Activated naive CD4-positive, alpha-beta T cell treated with anti-CD3 and anti-CD28 coated beads, Interleukin-2, amount 50 U/mL, for 72 hours (primary cell): ENCODE measurements around the gene SMARCA4. TPM values are rescaled to one million over a fixed set of nuclear protein-coding genes. Genes with fewer than 3 reads are reported as not detected.
"Not testable (repeated sequence)": the region's sequence is repeated elsewhere in the genome, so short reads cannot be mapped to it uniquely, and the experiment has no call there.

Experiments used
- ATAC-seq, 2 donors: fragments of 150-1000 bp; cut with Tn5 transposase; 2 replicates each; pipeline ENCODE4 v1.10.0; 2021; ENCODE audit warnings: mild to moderate bottlenecking in 2 of 2, moderate library complexity in 2 of 2
- DNase-seq, 2 donors: peaks; one replicate each; pipeline ENCODE4 v3.0.0; 2021 to 2022; ENCODE audit warnings: low spot score in 2 of 2
- H3K27ac Mint-ChIP-seq, 2 donors: one replicate each; pipeline ENCODE4 v1.8.0; 2022; ENCODE audit warnings: mild to moderate bottlenecking in 2 of 2, mixed read lengths in 2 of 2
- H3K36me3 Mint-ChIP-seq, 2 donors: one replicate each; pipeline ENCODE4 v1.8.0; 2022; ENCODE audit warnings: mixed read lengths in 2 of 2
- H3K9me3 Mint-ChIP-seq, 2 donors: one replicate each; pipeline ENCODE4 v1.8.0; 2022; ENCODE audit warnings: mixed read lengths in 2 of 2
- total RNA-seq, 2 donors: library from RNA; stranded (reverse); gene quantifications; one replicate each; pipeline ENCODE4 v1.2.3, GENCODE V29; 2022

Gene SMARCA4
- total RNA-seq, 2 donors from 2014 or later, result 86.8 to 99.4 TPM

DNA sequence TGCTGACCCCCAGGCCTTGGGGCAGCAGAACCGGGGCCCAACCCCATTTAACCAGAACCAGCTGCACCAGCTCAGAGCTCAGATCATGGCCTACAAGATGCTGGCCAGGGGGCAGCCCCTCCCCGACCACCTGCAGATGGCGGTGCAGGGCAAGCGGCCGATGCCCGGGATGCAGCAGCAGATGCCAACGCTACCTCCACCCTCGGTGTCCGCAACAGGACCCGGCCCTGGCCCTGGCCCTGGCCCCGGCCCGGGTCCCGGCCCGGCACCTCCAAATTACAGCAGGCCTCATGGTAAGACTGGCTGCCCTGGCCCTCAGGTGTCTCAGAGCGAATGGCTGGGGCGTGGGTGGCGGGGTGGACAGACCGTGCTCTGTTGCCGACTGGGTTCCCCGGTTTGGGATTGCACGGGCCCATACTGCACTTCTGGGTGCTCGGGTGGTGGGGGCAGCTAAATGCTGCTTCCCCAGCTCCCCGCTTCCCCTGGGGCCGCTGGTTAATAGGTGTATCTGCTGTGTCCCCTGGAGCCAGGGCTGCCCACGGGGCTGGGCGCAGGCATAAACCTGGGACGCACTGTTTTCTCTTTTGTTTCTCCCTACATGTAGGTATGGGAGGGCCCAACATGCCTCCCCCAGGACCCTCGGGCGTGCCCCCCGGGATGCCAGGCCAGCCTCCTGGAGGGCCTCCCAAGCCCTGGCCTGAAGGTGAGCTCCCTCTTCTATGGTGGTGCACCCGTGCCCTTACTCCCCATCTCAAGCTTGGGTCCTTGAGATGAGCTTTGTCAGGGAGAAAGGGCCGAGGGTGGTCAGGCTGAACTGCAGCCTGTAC lies 25.7 kb downstream of the SMARCA4 start:
- DNase-seq (no peak), ATAC-seq (no peak)
- H3K36me3 Mint-ChIP-seq, result peaks cover 5% of the 10 kb centered on the region in 2 donors
- no peaks in the 10 kb centered on the region for H3K9me3 Mint-ChIP-seq
- H3K27ac Mint-ChIP-seq, result no peak overlapping the region

DNA sequence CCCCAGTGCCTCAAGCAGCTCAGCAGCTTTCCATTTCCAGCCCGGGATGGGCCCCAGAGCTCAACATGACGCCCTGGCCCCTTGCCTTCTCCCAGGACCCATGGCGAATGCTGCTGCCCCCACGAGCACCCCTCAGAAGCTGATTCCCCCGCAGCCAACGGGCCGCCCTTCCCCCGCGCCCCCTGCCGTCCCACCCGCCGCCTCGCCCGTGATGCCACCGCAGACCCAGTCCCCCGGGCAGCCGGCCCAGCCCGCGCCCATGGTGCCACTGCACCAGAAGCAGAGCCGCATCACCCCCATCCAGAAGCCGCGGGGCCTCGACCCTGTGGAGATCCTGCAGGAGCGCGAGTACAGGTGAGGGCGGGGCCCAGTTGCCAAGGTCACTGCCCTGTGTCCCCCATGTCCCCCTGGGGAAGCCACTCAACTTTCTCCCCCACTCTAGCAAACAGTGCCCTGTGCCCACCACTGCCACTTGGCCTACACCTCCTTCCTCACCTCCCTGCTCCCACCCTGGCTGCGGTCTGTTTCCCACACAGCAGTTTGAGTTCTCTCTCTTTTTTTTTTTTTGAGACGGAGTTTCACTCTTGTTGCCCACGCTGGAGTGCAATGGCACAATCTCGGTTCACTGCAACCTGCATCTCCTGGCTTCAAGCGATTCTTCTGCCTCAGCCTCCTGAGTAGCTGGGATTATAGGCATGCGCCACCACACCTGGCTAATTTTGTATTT lies 26.9 kb downstream of the SMARCA4 start:
- peak overlapping the region; percentile 82 to 85 for H3K27ac Mint-ChIP-seq
- H3K9me3 Mint-ChIP-seq, result no peaks in the 10 kb centered on the region
- no peak for DNase-seq
- no peak for ATAC-seq
- peaks cover 5 to 6% of the 10 kb centered on the region in 2 donors for H3K36me3 Mint-ChIP-seq

DNA sequence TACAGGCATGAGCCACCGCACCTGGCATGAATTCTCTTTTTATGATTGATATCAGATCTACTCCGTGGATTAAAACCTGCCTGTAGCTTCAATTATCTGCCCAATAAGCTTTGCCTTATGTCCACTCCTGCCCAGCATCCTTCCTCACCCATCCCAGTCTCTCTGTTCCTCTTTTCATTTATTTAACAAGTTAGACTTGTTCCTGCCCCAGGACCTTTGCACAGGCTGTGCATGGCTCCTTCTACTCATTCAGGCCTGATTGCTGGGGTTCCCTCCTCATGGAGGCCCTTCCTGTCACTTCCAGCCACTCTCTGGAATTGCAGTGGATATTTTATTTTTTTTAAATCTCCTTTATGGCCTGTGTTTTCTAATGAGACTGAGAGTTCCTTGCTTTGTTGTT lies 27.6 kb downstream of the SMARCA4 start:
- ATAC-seq (no peak), DNase-seq (no peak)
- Mint-ChIP-seq H3K36me3 (peaks cover 5 to 6% of the 10 kb centered on the region in 2 donors), H3K27ac (peak overlapping the region; percentile 85), H3K9me3 (no peaks in the 10 kb centered on the region)

DNA sequence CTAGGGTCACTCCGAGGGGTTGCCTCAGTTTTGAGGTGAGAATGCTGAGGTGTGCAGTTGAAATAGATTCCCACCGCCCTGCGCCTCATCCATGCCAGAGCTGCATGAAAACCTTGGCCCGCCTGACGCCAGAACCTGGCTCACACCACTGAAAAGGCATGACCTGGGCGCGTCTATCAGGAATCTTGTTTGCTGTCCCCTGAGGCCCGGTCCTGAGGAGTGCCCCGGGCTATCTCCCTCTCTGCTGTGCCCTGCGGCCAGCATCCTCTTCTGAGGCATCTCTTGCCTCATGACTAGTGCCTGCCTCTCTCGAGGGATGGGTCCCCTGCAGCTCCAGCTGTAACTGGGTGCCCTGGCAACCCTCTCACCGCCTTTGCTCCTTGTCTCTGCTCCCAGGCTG lies 28.1 kb downstream of the SMARCA4 start:
- no peaks in the 10 kb centered on the region for H3K9me3 Mint-ChIP-seq
- peaks cover 5 to 6% of the 10 kb centered on the region in 2 donors for H3K36me3 Mint-ChIP-seq
- peak overlapping the region in 1 of 2 donors; percentile 85 for H3K27ac Mint-ChIP-seq
- no peak for DNase-seq
- ATAC-seq, result no peak

DNA sequence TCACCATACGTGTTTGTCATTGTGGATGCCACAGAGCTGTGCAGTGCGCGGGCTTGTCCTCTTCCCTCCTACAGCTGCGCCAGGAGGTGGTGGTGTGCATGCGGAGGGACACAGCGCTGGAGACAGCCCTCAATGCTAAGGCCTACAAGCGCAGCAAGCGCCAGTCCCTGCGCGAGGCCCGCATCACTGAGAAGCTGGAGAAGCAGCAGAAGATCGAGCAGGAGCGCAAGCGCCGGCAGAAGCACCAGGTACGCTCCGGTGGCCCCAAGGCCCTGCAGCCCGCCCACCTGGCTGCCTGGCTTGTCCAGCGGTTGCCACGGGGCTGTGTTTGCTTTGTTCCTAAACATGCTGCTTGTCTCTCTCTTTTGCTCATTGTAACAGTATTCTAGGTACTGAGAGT lies 30.2 kb downstream of the SMARCA4 start:
- ATAC-seq (no peak), DNase-seq (no peak)
- Mint-ChIP-seq H3K9me3 (no peaks in the 10 kb centered on the region), H3K27ac (peak overlapping the region in 1 of 2 donors; percentile 33), H3K36me3 (peaks cover 9 to 14% of the 10 kb centered on the region in 2 donors)

DNA sequence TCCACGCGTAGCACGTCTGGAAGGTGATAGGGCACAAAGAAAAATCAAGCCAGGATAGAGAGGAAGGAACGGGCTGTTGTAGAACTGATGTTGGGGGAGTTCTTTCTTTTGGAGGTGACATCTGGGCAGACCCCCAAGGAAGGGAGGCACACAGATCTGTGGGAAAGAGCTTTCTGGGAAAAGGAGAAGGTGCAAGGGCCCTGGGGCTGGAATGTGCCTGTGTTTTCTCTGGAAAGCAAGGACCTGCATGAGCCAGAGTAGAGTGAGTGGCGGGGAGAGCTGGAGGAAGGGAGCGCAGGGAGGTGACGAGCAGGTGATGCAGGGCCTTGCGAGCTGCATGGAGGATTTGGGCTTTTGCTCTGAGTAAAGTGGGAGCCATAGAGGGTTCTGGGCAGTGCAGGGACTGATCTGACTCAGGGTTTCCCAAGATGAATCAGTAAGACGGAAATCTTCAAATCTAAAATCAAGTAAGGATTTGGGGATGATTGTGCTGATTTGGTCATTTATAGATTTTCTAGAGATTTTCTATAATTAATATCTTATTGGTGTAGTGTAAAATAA lies 30.8 kb downstream of the SMARCA4 start:
- peak; percentile 61 to 81 for ATAC-seq
- Mint-ChIP-seq H3K36me3 (peaks cover 11 to 15% of the 10 kb centered on the region in 2 donors), H3K27ac (peak overlapping the region in 1 of 2 donors; percentile 25), H3K9me3 (no peaks in the 10 kb centered on the region)
- DNase-seq, result no peak

DNA sequence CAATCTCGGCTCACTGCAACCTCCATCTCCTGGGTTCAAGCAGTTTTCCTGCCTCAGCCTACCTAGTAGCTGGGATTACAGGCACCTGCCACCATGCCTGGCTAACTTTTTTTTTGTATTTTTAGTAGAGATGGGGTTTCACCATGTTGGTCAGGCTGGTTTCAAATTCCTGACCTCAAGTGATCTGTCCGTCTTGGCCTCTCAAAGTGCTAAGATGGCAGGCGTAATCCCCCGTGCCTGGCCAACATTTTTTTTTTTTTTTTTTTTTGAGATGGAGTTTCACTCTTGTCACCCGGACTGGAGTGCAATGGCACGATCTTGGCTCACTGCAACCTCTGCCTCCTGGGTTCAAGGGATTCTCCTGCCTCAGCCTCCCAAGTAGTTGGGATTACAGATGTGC lies 31.3 kb downstream of the SMARCA4 start:
- H3K9me3 Mint-ChIP-seq, H3K27ac Mint-ChIP-seq, DNase-seq: not testable (repeated sequence)
- peak in 1 of 2 donors; percentile 22 for ATAC-seq
- peaks cover 14 to 15% of the 10 kb centered on the region in 2 donors for H3K36me3 Mint-ChIP-seq

DNA sequence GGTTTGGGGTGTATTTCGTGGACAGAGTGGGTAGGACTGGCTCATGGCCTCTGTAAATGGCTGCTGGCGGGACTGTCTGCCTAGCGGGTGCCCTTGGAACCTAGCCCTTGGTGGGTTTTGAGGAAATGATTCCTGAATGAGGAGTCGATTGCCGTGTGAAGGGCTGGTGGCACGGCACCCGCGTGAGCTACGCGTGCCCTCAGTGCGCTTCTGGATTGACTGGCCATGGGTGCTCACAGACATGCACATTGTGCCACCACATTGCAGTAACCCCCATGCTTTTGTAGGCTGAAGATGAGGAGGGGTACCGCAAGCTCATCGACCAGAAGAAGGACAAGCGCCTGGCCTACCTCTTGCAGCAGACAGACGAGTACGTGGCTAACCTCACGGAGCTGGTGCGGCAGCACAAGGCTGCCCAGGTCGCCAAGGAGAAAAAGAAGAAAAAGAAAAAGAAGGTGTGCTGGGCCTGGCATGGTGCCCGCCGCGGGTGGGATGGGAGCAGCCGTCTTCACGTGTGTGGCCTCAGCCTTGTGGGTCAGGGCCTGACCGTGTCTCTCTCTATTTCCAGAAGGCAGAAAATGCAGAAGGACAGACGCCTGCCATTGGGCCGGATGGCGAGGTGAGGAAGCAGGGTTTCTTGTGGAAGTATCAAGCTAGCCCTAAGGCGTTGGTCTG lies 35.2 kb downstream of the SMARCA4 start:
- Mint-ChIP-seq H3K9me3 (no peaks in the 10 kb centered on the region), H3K27ac (no peak overlapping the region), H3K36me3 (peaks cover 8 to 15% of the 10 kb centered on the region in 2 donors)
- DNase-seq, result no peak
- no peak for ATAC-seq

DNA sequence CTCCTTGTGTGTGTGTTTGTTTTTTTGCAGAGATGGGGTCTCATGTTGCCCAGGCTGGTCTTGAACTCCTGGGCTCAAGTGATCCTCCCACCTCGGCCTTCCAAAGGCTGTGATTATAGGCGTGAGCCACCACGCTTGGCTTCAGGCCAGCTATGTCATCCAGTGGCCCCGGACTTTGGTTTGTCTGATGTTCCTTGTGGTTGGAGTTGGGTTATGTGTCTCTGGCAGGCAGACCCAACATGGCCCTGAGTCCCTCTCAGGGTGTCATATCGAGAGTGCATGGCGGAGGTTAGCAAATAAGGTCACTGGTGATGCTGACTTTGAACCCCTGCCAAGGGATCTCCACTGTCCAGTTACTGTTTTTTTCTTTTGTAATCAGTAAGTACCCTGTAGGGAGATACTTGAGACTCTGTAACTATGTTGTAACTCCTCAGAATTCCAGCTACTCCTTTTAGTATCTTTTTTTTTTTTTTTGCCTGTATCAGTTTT lies 37.3 kb downstream of the SMARCA4 start:
- no peak for DNase-seq
- ATAC-seq, result no peak
- Mint-ChIP-seq H3K36me3 (peaks cover 9 to 13% of the 10 kb centered on the region in 2 donors), H3K9me3 (no peaks in the 10 kb centered on the region), H3K27ac (no peak overlapping the region)

DNA sequence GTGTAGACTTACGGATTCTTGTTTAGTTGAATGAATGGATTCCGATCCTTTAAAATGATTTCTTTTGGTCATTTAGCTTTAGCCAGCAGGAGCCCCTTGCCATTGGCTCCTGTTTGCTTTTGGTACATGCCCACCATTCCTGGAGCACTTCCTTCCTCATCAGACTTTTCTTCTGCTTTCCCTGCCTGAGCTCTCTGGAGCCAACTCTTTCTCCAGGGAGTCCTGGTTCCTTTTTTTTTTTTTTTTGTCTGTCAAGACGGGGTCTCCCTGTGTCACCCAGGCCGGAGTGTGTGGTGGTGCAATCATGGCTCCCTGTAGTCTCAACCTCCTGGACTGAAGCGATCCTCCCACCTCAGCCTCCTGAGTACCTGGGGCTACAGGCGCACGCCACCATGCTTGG lies 37.8 kb downstream of the SMARCA4 start:
- Mint-ChIP-seq H3K27ac (peak overlapping the region in 1 of 2 donors; percentile 60), H3K36me3 (peaks cover 9 to 13% of the 10 kb centered on the region in 2 donors), H3K9me3 (no peaks in the 10 kb centered on the region)
- no peak for DNase-seq
- no peak for ATAC-seq

DNA sequence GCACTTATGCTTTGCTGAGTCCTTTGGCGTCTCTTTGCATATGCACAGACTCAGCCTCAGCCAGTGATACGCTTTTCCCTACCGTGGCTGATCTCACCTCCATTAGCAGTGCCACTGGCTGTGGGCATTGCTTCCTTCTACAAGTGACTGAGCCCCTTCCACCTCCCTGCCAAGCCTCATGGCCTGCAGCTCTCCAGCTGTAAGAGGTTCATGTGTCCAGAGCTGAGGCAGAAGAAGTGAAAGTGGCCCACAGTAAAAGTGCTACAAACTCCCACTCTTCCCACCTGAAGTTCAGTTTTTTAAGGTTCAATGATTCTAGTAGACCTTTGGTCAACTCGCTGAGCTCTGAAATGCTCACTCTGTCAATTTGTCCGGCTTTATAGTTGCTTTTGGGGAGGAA lies 44.7 kb downstream of the SMARCA4 start:
- ATAC-seq, result no peak
- H3K9me3 Mint-ChIP-seq, result no peaks in the 10 kb centered on the region
- peak overlapping the region; percentile 50 to 81 for H3K27ac Mint-ChIP-seq
- peaks cover 0 to 10% of the 10 kb centered on the region in 2 donors for H3K36me3 Mint-ChIP-seq
- DNase-seq, result no peak

DNA sequence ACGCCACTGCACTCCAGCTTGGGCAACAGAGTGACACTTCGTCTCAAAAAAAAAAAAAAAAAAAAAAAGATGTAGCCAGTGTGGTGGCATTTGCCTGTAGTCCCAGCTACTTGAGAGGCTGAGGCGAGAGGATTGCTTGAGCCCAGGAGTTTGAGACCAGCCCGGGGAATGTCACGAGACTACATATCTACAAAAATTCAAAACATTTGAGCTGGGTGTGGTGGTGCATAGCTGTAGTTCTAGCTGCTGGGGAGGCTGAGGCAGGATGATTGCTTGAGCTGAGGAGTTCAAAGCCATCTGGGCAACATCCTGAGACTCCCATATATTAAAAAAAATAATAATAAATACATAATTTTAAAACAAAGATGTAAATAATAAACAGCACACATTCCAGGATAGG lies 46.6 kb downstream of the SMARCA4 start:
- DNase-seq (no peak), ATAC-seq (no peak)
- Mint-ChIP-seq H3K36me3 (peaks cover 0 to 5% of the 10 kb centered on the region in 2 donors), H3K27ac (no peak overlapping the region), H3K9me3 (no peaks in the 10 kb centered on the region)

DNA sequence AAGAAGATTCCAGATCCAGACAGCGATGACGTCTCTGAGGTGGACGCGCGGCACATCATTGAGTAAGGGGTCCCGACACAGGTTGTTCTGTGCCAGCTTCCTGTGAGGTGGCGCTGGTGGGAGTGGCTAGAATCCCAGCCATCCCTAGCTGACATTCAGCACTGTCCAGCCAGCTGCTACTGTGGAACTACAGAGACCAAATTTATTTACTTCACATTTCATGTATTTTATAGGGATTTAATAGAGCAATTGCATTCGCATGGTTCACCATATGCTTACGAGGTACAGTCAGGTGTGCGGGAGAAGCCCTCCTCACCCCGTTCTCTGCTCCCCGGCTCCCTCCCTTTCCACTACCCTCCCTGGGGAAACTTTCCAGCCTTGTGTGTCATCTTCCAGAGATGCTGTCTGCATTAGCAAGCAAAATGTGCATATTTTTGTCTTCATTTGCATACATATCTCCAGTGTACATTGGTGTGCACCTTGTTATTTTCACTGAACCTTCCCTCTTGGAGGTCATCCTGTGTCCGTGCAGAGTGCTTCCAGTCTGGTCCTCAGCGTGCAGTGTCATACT lies 47.2 kb downstream of the SMARCA4 start:
- no peak overlapping the region for H3K27ac Mint-ChIP-seq
- ATAC-seq, result no peak
- no peaks in the 10 kb centered on the region for H3K9me3 Mint-ChIP-seq
- peaks cover 2 to 5% of the 10 kb centered on the region in 2 donors for H3K36me3 Mint-ChIP-seq
- DNase-seq, result no peak

DNA sequence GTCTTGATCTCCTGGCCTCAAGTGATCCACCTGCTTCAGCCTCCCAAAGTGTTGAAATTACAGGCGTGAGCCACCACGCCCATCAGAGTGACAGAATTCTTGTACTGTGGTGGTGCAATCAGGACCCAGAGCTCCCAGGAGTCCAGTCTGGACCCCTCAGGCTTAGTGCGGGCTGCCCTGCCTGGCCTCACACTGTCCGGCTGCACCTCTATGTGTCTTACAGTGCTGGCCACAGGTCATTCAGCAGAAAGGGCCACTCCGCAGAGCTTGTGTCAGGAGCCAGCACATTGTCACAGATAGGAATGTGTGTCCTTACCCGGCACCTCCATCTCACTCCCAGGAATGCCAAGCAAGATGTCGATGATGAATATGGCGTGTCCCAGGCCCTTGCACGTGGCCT lies 49.2 kb downstream of the SMARCA4 start:
- H3K9me3 Mint-ChIP-seq, result no peaks in the 10 kb centered on the region
- no peak for ATAC-seq
- H3K36me3 Mint-ChIP-seq, result peaks cover 5 to 6% of the 10 kb centered on the region in 2 donors
- H3K27ac Mint-ChIP-seq, result no peak overlapping the region
- DNase-seq, result no peak

DNA sequence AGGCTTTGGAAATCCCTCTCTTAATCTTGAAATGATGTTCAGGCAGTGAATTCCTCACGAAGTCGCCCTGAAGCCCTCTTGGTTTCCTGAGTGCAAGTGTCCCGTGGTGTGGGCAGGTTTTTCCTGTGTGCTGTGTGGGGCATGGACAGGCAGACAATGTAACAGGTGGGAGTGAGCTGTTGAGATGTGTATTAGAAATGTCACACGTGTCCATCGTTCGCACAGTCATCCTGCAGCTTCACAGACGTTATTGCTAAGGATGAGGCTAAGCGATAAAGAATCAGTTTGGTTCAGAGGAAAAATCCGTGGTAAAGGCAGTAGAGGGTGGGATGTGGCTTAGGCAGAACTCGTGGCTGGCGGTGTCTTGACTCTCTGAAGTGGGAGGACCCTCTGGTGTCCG lies 51.7 kb downstream of the SMARCA4 start:
- peaks cover 0 to 10% of the 10 kb centered on the region in 2 donors for H3K36me3 Mint-ChIP-seq
- H3K9me3 Mint-ChIP-seq, result no peaks in the 10 kb centered on the region
- no peak for ATAC-seq
- peak overlapping the region in 1 of 2 donors; percentile 7 for H3K27ac Mint-ChIP-seq
- DNase-seq, result no peak

DNA sequence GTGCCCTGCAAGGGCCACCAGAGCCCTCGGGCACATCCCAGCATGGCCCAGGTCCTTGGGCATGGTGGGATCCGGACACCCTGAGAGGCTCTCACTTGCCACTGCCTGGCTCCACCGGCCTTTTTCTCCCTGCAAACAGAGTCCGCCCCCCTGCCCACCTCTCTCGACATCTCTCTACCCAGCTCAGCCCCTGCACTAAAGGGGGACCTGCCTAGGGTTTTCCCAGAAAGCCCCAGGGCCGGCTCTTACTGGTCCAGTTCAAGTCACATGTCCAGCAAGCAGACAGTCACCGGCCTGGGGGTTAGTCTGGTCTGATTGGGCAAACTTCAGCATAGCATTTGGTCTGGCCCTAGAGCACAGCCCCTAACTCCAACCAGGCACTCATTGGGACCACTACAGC lies 52.9 kb downstream of the SMARCA4 start:
- no peak overlapping the region for H3K27ac Mint-ChIP-seq
- peaks cover 0 to 10% of the 10 kb centered on the region in 2 donors for H3K36me3 Mint-ChIP-seq
- DNase-seq, result no peak
- ATAC-seq, result no peak
- H3K9me3 Mint-ChIP-seq, result no peaks in the 10 kb centered on the region
